HG03558 (cell line): ENCODE results near the gene POLDIP2.
A peak's percentile ranks its signal among the peaks of the same experiment; 100 is the strongest.

Experiments used
- ATAC-seq: cut with Tn5 transposase; IDR thresholded peaks from one replicate; pipeline ENCODE4 v1.9.1; 2021; ENCODE audit warnings: moderate number of reproducible peaks; ENCODE audit not compliant: unreplicated experiment; ENCODE audit errors: extremely low read depth

POLDIP2 gene, protein sequence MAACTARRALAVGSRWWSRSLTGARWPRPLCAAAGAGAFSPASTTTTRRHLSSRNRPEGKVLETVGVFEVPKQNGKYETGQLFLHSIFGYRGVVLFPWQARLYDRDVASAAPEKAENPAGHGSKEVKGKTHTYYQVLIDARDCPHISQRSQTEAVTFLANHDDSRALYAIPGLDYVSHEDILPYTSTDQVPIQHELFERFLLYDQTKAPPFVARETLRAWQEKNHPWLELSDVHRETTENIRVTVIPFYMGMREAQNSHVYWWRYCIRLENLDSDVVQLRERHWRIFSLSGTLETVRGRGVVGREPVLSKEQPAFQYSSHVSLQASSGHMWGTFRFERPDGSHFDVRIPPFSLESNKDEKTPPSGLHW

DNA sequence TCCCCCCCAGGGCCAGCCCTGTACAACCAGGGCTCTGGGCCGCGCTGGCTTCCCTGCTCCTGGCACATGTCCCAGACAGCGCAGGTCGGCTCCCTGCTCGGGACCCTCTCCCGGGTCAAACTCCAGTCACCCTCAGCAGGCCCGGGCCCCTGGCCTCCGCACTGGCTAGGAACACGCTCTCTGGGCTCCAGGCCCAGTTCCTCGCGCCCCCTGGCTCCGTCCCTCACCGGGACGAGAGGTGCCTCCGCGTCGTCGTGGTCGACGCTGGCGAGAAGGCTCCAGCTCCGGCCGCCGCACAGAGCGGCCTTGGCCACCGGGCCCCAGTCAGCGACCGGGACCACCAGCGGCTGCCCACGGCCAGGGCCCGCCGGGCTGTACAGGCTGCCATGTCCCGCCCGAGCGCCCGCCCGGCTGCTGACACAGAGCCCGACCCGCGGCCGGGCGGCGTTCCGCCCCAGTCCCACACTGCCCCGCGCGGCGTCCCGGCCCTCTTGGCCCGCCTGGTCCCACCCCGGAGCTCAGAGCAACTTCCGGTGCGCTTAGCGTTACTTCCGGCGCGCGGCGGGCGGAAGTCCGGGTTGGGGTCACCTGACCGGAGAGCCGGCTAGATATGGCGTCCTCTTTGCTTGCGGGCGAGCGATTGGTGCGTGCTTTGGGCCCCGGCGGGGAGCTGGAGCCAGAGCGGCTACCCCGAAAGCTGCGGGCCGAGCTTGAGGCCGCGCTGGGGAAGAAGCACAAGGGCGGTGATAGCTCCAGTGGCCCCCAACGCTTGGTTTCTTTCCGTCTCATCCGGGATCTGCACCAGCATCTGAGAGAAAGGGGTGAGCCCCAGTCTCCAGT, at the start of gene POLDIP2:
Gene POLDIP2, minus strand, starts transcription at position 467 of the 840 bp plus-strand sequence. Its CDS starts 79 bp downstream, at position 388.
- ATAC-seq: peak; percentile 68

DNA sequence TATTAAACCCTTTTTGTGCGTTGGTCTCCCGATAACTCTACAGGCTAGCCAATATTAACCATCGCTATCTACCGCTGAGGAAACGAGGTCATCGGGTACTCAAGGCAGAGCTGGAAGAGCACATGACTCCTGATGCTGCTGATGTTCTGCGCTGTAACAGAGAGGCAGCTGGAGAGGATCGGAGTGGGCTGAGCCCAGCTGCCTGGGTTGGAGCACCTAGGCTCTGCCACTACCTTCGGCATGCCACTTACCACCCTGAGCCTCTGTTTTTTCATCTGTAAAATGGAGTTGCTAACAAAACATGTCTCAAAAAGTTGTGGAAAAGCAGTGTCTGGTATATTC, 49.1 kb upstream of the POLDIP2 start:
- ATAC-seq: no peak

DNA sequence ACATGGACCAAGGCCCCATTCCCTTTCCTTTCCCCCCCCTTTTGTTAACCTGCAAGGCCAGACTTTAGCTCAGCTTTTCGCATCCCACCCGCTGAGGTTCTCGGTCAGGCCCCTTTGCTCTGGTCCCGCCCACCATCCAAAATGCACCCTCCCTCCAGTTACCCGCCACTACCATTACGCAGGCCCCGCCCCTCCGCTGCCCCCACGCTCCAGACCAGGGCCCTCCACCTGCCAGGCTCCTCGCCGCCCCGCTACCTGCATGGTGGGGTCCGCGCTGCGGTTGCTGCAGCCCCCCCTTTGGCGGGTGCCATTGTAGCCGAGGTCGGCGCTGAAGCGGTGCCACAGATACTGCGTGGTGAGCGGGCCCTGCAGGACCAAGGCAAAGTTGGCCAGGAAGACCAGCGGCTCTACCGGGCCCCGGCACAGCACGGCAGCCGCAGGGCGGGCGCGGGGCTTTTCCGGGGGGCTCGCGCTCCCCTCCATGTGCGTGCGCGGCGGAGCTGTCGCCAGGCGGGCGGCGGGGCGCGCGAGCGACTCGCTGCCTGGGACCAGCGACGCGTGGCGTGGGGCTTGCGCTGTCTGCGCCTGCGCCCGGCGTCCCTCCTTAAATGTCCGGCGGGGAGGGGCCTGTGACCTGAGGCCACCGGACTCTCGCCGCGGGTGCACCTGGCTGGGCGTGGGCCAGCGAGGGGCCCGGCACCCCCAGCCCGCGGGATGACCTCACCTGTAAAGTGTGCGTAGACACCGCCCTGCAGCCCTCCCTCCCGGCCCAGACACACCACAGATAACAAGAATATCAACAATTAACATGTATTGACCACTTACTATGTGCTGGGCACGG, 48.5 kb upstream of the POLDIP2 start, which contains the start of gene SLC46A1:
Gene SLC46A1, minus strand, starts transcription at position 581 of the 841 bp plus-strand sequence. Its CDS starts 98 bp downstream, at position 483.
- no peak for ATAC-seq

DNA sequence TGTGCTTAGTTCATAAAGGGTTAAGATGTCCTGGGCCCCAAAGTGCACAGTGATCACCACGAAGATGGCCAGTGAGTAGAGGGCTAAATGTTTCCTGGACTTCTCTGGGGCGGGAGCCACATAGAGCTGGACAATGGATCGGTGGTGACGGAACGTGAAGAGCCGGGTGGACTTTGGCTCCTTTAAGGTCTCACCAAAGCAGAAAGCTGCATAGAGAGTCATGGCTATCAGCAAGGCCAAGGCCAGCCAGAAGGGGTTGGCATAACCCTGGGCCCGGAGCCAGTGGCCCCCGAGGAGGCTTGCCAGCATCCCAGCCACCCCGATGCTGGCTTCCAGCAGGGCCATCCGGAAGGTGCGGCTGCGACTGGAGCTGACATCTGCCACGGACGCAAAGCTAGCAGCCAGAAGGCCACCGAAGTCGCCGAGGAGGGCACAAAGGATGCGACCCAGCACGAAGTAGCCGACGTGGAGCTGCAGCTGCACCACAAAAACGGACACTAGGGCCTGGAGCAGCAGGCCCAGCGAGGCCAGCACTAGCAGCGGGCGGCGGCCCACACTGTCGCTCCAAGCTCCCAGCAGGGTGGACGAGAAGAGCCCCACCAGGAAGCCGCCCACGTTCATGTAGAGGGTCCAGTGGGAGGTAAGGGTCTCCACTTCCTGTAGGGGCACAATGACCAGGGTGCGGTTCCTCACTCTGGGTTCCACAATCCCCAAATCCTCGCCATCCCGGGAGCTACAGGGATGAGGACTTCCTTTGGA, 47.7 kb upstream of the POLDIP2 start:
- no peak for ATAC-seq

DNA sequence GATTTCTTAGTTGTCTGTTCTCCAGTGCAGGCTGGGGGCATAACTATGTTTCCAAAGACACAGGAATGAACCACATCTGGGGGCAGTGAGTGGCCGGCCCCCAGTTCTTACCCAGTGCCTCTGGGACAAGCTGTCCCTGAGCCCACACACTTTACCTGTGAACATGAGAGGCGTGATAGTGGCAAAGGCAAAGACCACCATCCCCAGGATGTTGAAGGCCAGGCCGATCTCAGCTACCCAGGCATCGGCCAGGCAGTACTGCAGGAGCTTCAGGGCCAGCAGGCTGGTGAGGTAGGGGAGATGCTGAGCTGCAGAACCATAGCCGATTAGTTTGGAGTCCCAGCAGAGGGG, 47.1 kb upstream of the POLDIP2 start:
- no peak for ATAC-seq

DNA sequence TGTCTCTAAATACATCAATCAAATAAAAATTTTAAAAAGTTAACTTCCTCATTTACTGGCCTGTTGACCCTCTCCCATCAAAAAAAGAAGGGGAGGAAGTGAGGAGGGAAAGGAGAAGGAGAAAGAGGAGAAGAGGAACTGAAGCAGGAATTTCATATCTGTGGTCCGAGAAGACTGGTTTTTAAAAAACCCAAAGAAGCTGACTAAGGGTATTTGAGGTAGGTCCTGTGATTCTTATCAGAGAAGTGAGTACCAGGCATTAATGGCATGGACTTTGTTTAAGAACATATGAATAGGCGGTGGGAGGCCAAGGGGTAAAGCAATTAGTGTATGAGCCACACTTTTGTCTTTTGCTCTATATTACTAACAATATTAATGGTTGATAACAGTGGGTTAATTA, 46.7 kb upstream of the POLDIP2 start:
- ATAC-seq: no peak

DNA sequence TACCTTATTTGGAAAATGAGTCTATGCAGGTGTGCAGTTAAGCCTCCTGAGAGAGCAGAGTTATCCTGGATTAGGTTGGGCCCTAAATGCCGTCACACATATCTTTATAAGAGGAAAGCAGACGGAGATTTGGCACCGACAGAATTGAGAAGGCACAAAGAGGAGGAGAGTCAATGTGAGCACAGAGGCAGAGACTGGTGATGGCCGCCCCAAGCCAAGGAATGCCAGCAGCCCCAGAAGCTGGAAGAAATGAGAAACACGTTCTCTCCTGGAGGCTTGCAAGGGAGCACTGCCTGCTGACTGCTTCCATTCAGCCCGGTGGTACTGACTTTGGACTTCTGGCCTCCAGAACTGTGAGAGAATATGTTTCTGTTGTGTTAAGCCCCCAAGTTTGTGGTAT, 45.5 kb upstream of the POLDIP2 start:
- ATAC-seq: no peak

DNA sequence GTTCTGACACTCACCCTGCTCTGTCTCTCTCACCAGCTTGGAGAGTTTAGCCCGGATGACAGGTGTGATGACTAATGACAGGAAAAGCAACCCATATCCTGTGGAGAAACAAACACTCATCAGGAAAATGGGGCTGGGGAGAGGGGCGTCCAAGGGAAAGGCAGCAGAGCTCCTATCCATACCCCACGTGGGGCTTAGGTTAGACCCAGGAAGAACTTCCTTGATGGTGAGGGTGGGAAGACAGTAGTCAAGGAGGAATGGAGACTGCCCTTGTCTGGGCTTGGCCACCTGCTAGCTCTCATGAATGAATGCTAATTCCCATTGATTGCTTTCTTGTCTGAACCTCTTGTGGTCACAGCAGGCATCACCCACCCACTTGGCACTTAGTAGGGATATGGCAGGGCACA, 44.9 kb upstream of the POLDIP2 start:
- no peak for ATAC-seq

DNA sequence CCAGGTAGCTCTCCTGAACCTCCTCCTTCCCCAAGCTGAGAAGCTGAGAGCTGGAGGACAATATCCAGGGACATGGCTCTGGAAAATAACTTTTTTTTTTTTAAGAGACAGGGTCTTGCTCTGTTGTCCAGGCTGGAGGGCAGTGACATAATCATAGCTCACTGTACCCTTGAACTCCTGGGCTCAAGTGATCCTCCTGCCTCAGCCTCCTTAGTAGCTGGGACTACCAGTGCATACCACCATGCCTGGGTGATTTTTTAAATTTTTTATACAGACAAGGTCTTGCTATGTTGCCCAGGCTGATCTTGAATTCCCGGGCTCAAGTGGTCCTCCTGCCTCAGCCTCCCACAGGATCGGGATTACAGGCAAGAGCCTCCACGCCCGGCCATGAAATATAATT, 42.5 kb upstream of the POLDIP2 start:
- ATAC-seq: no peak

DNA sequence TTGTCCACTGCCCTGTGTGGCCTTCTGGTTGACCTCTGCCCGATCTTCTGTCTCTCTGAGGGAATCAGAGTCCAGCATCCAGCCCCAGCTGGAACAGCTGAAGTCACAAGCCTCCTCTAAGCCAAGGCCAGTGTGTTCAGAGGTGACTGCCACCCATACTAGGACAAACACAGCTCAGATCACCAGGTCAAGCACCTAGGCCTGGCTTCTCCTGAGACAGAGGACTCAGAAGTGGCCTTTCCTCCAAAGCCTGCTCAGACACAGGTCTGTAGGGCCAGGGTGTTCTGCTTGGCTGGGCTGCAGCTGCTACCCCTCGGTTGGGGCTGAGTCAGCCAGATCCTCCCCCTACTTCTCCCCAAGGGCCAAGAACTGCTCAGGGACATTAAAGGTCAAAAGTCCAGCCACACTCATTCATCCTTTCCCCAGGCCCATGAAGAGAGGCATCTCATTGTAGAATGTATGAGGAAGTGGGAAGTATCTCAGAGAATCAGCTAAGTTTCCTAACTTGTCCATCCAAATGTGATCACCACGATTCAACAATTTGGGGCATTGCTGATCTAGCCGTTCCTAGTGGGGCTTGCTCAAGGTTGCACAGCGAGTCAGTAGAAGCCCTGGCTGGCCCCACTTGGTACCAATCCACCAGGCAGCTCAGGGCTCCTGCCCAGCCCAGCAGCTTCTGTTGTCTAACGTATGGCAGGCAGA, 41.1 kb upstream of the POLDIP2 start:
- ATAC-seq: no peak

DNA sequence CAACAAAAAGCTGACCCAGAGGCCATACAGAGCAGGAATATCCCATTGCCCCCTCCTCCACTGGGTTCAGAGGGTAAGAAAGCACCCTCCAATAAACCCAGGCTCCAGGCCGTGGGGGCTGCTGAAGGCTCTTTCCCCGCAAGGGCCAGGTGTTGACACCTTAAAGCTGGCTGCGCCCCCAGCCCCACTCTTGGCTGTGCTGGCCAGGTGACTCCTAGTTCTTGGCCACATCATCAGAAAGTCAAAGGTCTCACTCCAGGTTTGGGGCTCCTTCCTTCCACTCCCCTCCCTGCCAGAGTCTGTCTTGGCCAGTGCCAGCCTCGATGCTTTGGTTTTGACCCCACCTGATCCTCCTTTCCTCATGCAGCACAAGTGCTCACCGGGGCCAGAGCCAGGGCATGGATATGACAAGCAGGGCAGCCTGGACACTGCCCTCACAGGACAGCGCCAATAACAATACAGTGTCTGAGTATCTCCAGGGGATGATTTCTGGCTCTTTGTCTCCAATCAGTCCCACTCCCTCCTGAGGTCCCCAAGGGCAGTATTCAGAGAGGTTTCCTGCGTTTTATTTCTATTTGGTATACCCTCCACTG, 40.5 kb upstream of the POLDIP2 start:
- no peak for ATAC-seq

DNA sequence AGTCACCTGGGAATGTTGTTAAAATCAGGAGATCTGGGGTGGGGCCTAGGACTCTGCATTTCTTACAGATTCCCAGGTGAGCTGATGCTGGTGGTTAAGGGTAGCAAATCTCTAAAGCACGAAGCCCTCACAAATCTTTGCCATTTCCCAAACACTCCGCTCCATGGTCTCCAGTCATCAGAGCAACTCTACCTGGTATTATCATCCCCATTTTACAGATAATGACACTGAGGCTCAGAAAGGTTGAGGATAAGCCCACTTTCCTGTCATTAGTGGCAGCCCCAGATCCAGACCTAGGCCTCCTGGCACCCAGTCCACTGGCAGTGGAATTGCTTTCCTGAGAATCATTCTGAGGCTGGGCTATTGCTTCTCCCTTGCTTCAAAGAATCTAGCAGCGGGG, 39.9 kb upstream of the POLDIP2 start:
- ATAC-seq: no peak

DNA sequence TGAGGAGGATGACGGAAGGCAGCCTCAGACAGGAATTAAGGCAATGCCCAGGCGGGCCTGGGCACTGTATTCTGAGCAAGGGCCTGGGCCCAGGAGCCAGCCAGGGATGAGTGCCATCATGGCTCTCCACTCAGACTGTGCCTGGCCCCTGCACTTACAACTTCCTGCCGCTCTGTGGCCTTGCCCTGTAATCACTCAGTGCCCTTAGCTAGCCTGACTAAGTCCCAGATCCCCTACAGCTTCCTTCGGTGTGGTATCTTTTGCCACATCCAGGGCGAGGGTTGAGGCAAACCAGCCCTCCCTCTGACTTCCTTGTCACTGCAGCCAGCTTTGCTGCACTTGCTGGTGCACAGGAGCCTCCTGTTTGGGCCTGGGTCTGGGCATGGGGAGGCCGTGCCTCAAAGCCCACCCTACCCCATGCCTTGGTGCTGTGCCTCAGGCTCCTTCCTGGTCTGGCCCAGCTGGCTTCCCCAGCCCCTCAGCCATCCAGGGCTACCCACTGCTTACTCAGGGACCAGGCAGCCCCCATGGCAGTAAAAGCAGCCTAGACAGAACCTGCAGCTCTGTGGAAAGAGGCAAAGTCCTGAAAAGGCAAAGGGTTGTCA, 39.4 kb upstream of the POLDIP2 start:
- ATAC-seq: no peak

DNA sequence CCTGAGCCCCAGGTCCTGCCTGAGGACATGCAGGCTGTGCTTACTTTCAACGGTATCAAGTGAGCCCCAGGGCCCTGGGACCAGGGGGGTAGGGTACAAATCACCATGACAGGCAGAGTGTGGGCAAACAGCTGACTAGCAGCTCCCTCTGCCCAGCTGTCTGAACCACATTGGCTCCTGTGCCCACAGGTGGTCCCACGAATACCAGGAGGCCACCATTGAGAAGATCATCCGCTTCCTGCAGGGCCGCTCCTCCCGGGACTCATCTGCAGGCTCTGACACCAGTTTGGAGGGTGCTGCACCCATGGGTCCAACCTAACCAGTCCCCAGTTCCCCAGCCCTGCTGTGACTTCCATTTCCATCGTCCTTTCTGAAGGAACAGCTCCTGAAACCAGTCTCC, 38.6 kb upstream of the POLDIP2 start:
- no peak for ATAC-seq

DNA sequence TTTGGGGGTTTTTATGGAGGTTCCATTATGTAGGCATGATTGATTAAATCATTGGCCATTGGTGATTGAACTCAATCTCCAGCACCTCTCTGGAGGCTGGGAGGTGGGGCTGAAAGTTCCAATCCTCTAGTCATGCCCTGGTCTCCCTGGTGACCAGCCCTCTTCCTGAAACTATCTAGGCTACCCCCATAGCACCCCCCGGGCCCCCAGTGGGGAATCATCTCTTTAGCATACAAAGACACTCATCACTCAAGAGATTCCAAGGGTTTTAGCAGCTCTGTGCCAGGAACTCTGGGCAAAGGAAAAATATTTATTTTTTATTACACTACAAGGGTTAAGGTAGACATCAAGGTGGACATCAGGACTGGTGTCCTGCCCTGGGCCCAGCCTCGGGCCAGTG, 38.1 kb upstream of the POLDIP2 start:
- ATAC-seq: no peak

DNA sequence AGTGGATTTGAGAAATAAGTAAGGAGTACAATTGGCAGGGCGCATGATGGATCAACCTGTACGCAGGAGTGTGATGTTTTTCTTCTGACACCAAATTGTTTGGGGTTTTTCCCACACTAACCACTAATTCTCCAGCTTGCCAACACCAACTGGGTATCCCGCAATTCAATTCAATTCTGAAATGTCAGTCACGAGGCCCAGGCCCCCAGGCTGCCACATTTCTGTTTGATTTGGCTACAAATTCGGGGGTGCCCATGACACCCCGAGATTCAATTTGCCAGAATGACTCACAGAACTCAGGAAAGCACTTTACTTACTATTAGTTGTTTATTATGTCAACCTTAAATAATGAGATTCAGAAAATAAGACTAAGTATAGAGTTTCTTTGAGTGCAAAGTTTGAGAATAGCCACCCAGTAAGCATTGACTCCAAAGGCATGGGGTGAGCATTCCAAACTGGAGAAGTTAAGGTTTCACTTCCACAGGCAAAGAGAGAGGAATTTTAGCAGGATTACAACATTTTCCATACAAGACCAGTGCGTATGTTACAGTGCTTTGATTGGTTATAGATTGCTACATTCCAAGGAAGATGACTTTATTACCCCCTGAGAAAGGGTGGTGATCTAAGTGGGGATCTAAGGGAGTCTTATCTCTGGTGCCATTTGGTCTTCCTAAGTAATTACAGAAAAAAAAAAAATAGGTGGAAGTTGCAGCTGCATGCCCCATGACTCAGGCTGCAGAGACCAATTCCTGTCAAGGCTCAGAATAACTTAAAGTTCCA, 37.2 kb upstream of the POLDIP2 start:
- no peak for ATAC-seq

DNA sequence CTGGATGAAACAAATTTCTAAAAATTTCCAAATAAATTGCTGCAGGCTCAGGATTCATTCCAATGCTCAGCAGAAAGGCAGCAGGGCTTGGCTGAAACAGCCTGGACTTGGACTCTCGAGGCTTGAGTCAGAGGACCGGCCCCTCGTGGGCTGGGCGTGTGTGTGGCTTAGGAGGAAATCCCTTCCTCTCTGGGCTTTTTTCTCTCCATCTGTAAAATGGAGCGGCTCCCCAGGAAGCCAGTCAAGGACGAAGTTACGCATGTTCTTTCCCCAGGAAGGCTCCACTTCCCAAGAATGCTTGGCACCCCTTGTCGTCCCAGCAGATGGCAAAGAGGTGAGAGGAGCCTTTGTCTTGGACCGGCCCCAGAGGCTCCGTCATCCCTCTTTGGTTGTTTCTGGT, 35.2 kb upstream of the POLDIP2 start:
- ATAC-seq: no peak

DNA sequence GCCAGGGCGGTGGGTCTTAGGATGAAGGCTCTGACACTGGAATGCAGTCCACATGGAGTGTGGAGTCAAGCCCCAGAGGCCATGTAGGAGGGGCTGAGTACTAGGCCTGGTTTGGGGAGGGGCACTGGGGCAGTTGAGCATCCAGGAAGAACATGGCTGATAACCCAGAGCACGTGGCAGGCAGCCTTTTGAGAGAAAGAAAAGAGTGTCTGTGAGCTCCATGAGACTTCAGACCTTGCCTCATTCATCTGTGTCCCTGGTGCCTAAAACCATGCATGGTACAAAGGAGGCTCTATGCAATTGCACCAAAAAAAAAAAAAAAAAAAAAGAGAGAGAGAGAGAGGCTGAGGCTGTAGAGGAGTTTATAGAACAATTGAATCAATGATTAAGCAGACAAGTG, 34.1 kb upstream of the POLDIP2 start:
- ATAC-seq: no peak
